ENCODE results near the gene H1-8. TPM values are rescaled to one million over a fixed set of nuclear protein-coding genes. Genes with fewer than 3 reads are reported as not detected.

H1-8 gene
- total and polyA plus RNA-seq, 11 donors = not detected

GRCh38 chr3:129503471-129504291 lies 39.3 kb upstream of the H1-8 start:
- Histone ChIP-seq H3K36me3 (peaks cover 0 to 42% (median 10%) of the 10 kb centered on the region in 9 donors), H3K27ac (no peak overlapping the region), H3K4me3 (no peak overlapping the region), H3K4me1 (peaks cover 4 to 92% (median 58%) of the 10 kb centered on the region in 12 donors), H3K9me3 (no peaks in the 10 kb centered on the region), H3K27me3 (no peaks in the 10 kb centered on the region)
- TF ChIP-seq POLR2A (IDR thresholded peaks at IDR 0.05) (no peak), CTCF (IDR thresholded peaks at IDR 0.05) (no peak)
- DNase-seq (peak in 1 of 5 donors; percentile 14), ATAC-seq (no peak)
- intact Hi-C loops (cut with DNase I) = loop anchor here in 6 of 10 donors (2.0 to 10.0 kb wide), 5 partner anchors 41 to 121 kb away; no protein-coding TSS in a partner anchor
- WGBS, 4 donors = 87 to 96% (median 88%) methylated on average over 12 to 13 of the region's 13 CpGs

- Histone ChIP-seq H3K36me3 (peaks cover 0 to 42% (median 10%) of the 10 kb centered on the region in 9 donors), H3K9me3 (no peaks in the 10 kb centered on the region), H3K27ac (peak overlapping the region in 8 of 12 donors; percentile 1 to 69 (median 36)), H3K27me3 (no peaks in the 10 kb centered on the region), H3K4me3 (no peak overlapping the region), H3K4me1 (peaks cover 4 to 85% (median 50%) of the 10 kb centered on the region in 12 donors)
- TF ChIP-seq CTCF (IDR thresholded peaks at IDR 0.05) (no peak), POLR2A (IDR thresholded peaks at IDR 0.05) (no peak)
- peak; percentile 48 to 83 (median 70) for ATAC-seq
- intact Hi-C loops (cut with DNase I) = loop anchor here in 8 of 10 donors (2.0 to 10.0 kb wide), 5 partner anchors 42 to 120 kb away; no protein-coding TSS in a partner anchor
- 63 to 76% (median 69%) methylated on average over 5 of the region's 5 CpGs for WGBS, 4 donors
- no peak for DNase-seq
Observed at GRCh38 chr3:129504471-129505100, 38.4 kb upstream of the H1-8 start.

- peaks cover 4 to 77% (median 45%) of the 10 kb centered on the region in 12 donors for H3K4me1 ChIP-seq
Observed at GRCh38 chr3:129505341-129505740, 37.6 kb upstream of the H1-8 start.

More at GRCh38 chr3:129505341-129505740, 37.6 kb upstream of the H1-8 start:
- ATAC-seq = no peak
- H3K36me3 ChIP-seq = peaks cover 0 to 42% (median 10%) of the 10 kb centered on the region in 9 donors
- TF ChIP-seq POLR2A (IDR thresholded peaks at IDR 0.05) (no peak), CTCF (IDR thresholded peaks at IDR 0.05) (no peak)
- no peaks in the 10 kb centered on the region for H3K9me3 ChIP-seq
- WGBS, 4 donors = 87 to 91% (median 88%) methylated on average over 6 of the region's 6 CpGs
- H3K27me3 ChIP-seq = no peaks in the 10 kb centered on the region
- no peak overlapping the region for H3K4me3 ChIP-seq
- DNase-seq = no peak
- intact Hi-C loops (cut with DNase I) = loop anchor here in 6 of 10 donors (2.0 to 10.0 kb wide), 4 partner anchors 43 to 119 kb away; no protein-coding TSS in a partner anchor
- H3K27ac ChIP-seq = peak overlapping the region in 9 of 12 donors; percentile 1 to 69 (median 41)

Data from heart left ventricle (tissue), 16 donors.